WI38 (cell line): Measurements from ENCODE around the gene PIF1.

Source experiments
- H3K4me3 ChIP-seq: 2 replicates; pipeline ENCODE4 v1.5.1; 2011; ENCODE audit warnings: low read depth, mild to moderate bottlenecking, control low read depth, low read length
- TF ChIP-seq, protein P1 (sequence below): IDR thresholded peaks from 2 replicates; pipeline ENCODE4 v1.5.1; 2012; ENCODE audit warnings: low read depth, mild to moderate bottlenecking, control low read depth, low read length

The PIF1 gene

DNA sequence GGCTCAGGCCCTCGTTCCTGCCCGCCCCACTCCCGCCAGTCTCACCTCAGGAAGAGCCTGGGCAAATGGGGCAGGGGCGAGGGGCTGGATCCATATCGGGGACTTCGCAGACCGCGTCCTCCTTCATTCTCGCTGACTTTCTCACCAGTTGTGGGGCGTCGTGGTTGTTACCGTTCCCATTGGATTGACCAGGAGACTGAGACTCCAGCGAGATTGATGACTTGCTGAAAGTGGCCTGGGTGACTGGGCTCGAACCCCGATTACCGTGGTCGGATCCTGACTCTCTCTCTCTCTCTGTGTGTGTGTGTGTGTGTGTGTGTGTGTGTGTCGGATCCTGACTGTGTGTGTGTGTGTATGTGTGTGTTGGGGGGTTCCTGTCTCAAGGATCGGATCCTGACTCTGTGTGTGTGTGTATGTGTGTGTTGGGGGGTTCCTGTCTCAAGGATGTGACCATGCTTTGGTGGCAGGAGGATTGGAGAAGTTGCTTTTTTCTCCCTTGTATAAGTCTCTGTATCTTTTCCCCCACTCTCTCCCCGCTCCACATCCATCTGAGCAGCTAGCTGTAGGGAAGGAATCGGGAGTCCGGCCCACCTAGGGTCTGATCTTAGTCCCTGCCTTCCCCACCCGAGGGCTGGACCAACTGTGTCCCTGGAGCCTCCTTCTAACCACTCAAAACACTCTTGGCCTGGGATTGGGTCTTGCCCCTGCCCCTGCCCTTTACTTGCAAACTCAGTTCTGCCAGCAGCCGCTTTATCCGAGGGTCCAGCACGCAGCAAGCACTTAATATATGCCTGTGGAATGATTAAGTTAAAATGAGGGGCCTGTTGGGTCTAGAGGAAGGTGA is 16.9 kb upstream of the PIF1 start:
- peak overlapping the region; percentile 98 for H3K4me3 ChIP-seq
- TF ChIP-seq, protein P1, sequence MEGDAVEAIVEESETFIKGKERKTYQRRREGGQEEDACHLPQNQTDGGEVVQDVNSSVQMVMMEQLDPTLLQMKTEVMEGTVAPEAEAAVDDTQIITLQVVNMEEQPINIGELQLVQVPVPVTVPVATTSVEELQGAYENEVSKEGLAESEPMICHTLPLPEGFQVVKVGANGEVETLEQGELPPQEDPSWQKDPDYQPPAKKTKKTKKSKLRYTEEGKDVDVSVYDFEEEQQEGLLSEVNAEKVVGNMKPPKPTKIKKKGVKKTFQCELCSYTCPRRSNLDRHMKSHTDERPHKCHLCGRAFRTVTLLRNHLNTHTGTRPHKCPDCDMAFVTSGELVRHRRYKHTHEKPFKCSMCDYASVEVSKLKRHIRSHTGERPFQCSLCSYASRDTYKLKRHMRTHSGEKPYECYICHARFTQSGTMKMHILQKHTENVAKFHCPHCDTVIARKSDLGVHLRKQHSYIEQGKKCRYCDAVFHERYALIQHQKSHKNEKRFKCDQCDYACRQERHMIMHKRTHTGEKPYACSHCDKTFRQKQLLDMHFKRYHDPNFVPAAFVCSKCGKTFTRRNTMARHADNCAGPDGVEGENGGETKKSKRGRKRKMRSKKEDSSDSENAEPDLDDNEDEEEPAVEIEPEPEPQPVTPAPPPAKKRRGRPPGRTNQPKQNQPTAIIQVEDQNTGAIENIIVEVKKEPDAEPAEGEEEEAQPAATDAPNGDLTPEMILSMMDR = no peak

DNA sequence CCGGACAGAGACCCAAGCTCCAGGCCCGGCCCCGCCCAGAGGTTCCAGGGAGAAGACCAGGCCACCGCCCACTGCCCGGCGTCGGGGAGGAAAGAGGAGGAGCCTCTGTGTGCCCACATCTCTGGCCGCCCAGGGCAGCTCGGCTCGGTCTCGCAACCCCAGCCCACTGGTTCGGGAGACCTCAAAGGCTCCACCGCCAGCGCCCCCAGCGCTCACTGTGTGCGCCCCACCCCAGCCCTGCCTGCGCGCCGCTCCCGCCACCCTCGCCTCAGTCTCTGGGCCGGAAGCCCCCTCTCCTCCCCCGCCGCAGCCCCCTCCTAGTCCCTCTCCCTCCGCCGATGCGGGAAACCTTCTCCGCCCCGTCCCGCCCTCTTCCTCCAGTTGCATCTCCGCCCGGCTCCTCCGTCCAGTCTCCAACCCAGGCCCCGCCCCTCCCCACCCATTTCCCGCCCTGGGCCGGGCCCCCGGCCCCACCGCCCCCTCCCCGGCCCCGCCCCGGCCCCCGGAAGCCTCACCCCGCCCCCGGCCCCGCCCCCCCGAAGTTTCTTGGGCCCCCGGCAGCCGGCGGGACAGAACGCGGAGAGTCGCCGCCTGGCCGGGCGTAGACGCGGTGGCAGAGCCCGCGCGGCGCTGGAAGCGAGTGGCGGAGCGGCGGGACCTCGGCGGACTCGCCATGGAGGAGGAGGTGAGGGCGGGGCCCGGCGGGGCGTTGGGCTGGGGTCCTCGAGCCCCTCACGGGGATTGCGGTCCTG is 16.1 kb upstream of the PIF1 start, which contains the start of gene PLEKHO2:
Gene PLEKHO2 (plus strand): TSS at position 572 of the 752 bp plus-strand sequence. CDS start 102 bp downstream, at position 674.
- TF ChIP-seq, protein P1 = no peak
- H3K4me3 ChIP-seq = peak within 1 kb of the TSS; percentile 98

DNA sequence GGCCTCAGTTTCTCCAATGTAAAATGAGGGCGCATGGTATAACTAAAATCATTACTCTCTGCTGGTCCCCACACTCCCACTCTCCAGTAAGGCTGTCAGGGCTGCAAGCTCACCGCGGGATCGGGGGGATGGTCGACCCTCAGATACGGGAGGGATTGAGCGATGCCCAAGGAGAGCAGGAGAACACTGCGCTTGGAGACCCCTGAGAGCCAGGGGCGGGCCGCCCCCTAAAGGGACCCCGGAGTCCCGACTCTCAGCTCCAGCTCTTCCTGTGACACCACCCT is 15.6 kb upstream of the PIF1 start:
- TF ChIP-seq, protein P1 = no peak
- peak overlapping the region; percentile 56 for H3K4me3 ChIP-seq

DNA sequence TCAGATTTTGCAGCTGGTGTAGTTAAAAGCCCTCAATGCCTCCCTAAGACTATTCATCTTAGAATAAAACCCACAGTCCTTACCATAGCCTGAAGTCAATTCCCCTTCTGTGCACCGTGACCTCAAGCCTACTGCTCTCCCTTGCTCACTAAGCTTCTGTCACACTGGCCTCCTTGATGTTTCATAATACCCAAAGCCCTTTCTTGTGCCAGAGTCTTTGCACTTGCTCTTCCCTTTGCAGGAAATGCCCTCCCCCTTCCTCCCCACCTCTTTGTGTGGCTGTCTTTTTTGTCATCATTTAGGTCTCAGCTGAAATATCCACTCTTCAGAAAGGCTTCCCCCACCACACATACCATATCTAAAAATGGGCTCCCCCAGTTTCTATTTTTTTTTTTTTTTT is 12.1 kb upstream of the PIF1 start:
- no peak overlapping the region for H3K4me3 ChIP-seq
- TF ChIP-seq, protein P1 = no peak

DNA sequence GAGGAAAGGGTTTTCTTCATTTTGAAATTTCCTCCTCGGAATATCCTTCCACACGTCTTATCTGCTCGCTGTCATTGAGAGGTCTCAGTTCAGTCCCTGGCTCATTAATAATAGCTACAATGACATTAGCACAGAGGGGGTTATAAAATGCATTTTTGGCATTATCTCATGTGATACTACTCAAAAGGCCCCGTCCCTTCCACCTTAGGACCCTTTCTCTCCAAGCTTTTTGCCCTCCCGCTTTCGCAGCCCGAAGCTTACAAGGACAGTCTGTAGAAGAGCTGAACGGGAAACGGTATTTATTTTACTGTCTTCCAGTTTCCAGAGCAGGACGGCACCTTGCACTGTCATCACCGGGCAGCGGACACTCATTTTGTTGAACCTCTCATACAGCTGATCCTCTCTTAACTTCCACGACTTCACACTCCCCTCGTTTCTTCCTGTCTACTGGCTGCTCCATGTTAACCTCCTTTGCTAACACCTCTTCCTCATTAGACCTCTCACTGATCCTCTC is 10.6 kb upstream of the PIF1 start:
- TF ChIP-seq, protein P1 = no peak
- peak overlapping the region; percentile 39 for H3K4me3 ChIP-seq

DNA sequence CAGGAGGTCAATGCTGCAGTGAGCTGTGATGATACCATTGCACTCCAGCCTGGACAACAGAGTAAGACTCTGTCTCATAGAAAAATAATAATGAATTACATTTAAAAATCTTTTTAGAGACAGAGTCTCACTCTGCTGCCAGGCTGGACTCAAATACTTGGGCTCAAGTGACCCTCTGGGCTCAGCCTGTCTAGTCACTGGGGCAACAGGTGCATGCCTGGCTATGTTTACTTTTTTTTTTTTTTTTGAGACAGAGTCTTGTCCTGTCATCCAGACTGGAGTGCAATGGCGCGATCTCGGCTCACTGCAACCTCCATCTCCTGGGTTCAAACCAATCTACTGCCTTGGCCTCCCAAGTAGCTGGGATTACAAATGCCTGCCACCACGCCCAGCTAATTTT is 8.2 kb upstream of the PIF1 start:
- H3K4me3 ChIP-seq = no peak overlapping the region
- TF ChIP-seq, protein P1 = no peak

DNA sequence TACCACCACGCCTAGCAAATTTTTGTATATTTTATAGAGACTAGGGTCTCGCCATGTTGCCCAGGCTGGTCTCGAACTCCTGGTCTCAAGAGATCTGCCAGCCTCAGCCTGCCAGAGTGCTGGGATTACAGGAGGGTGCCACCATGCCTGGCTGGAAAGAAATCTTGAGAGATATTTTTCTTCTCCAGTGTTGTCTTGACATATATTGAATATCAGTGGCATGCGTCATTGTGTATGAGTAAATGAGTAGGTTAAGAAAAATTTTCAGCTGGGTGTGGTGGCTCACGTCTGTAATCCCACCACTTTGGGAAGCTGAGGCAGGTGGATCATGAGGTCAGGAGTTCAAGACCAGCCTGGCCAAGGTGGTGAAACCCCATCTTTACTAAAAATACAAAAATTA is 3.5 kb upstream of the PIF1 start:
- TF ChIP-seq, protein P1 = no peak

More for the DNA sequence above, 3.5 kb upstream of the PIF1 start:
- no peak overlapping the region for H3K4me3 ChIP-seq
